Measurements from ENCODE around the gene ZNF341.

GRCh38 chr20:33716498-33716897 lies 15.3 kb upstream of the ZNF341 start:
- TF ChIP-seq GATA2 (IDR thresholded peaks at IDR 0.05; ENCODE audit: low read depth, low read length): no peak
- TF ChIP-seq GATA3 (IDR thresholded peaks at IDR 0.05; ENCODE audit: low read depth, low read length): no peak
